HepG2 (cell line): Measurements from ENCODE around the gene TRAPPC1. TPM values are rescaled to one million over a fixed set of nuclear protein-coding genes. Genes with fewer than 3 reads are reported as not detected.

Source experiments
- CENPX ChIP-seq: sonication (generic); formaldehyde crosslinking; IDR thresholded peaks from 2 replicates; pipeline ENCODE4 v1.9.0; 2021; ENCODE audit warnings: mild to moderate bottlenecking, missing genetic modification reagents, moderate library complexity
- KLF9 ChIP-seq: IDR thresholded peaks from 2 replicates; pipeline ENCODE4 v1.6.1; 2016; ENCODE audit warnings: low read depth
- MED8 ChIP-seq: sonication (generic); formaldehyde crosslinking; IDR thresholded peaks from 2 replicates; pipeline ENCODE4 v1.8.1; 2023; ENCODE audit warnings: mild to moderate bottlenecking, missing genetic modification reagents; ENCODE audit not compliant: insufficient replicate concordance
- MIXL1 ChIP-seq: IDR thresholded peaks from 2 replicates; pipeline ENCODE4 v1.6.1; 2016
- NR3C1 ChIP-seq: sonication (generic); formaldehyde crosslinking; IDR thresholded peaks from 2 replicates; pipeline ENCODE4 v1.4.0; 2020; ENCODE audit warnings: missing genetic modification reagents
- RARG ChIP-seq: sonication (generic); formaldehyde crosslinking; IDR thresholded peaks from 2 replicates; pipeline ENCODE4 v1.4.0; 2020; ENCODE audit warnings: low read depth, mild to moderate bottlenecking, missing genetic modification reagents
- SP2 ChIP-seq: sonication (generic); formaldehyde crosslinking; IDR thresholded peaks from 2 replicates; pipeline ENCODE4 v1.5.1; 2020; ENCODE audit warnings: mild to moderate bottlenecking, missing genetic modification reagents
- SRSF9 ChIP-seq: fragments of 200-400 bp; formaldehyde crosslinking; IDR thresholded peaks from 2 replicates; pipeline ENCODE4 v1.6.1; 2018; ENCODE audit warnings: borderline replicate concordance, mild to moderate bottlenecking, low read depth, low read length; ENCODE audit not compliant: insufficient read depth, poor library complexity, severe bottlenecking
- USF2 ChIP-seq, 2 experiments: sonication (generic) in 1 of 2; formaldehyde crosslinking in 1 of 2; IDR thresholded peaks; 2 replicates each; pipeline versions ENCODE4 v1.5.1 to v1.6.1; 2011 to 2020; ENCODE audit warnings: borderline replicate concordance in 1 of 2, low read depth in 1 of 2, low read length in 1 of 2, mild to moderate bottlenecking in 1 of 2, missing genetic modification reagents in 1 of 2, moderate library complexity in 1 of 2
- ZBTB42 ChIP-seq: sonication (generic); formaldehyde crosslinking; IDR thresholded peaks from 2 replicates; pipeline ENCODE4 v1.5.0; 2020; ENCODE audit warnings: mild to moderate bottlenecking, missing genetic modification reagents
- ZNF253 ChIP-seq: sonication (generic); formaldehyde crosslinking; IDR thresholded peaks from 2 replicates; pipeline ENCODE4 v1.8.0; 2022; ENCODE audit warnings: mild to moderate bottlenecking, missing genetic modification reagents, borderline replicate concordance
- ZNF256 ChIP-seq: sonication (generic); formaldehyde crosslinking; conservative IDR thresholded peaks from 2 replicates; pipeline ENCODE4 v1.4.0; 2020; ENCODE audit warnings: missing genetic modification reagents
- ZNF430 ChIP-seq: sonication (generic); formaldehyde crosslinking; IDR thresholded peaks from 2 replicates; pipeline ENCODE4 v1.9.0; 2021; ENCODE audit warnings: mild to moderate bottlenecking, missing genetic modification reagents
- ZNF431 ChIP-seq: sonication (generic); formaldehyde crosslinking; IDR thresholded peaks from 2 replicates; pipeline ENCODE4 v1.9.0; 2022; ENCODE audit warnings: missing genetic modification reagents, low read depth, mild to moderate bottlenecking, borderline replicate concordance
- ZNF432 ChIP-seq: sonication (generic); formaldehyde crosslinking; IDR thresholded peaks from 2 replicates; pipeline ENCODE4 v1.5.0; 2020; ENCODE audit warnings: missing genetic modification reagents, mild to moderate bottlenecking, borderline replicate concordance
- ZNF737 ChIP-seq: sonication (generic); formaldehyde crosslinking; IDR thresholded peaks from 2 replicates; pipeline ENCODE4 v1.5.0; 2020; ENCODE audit warnings: missing genetic modification reagents, mild to moderate bottlenecking, borderline replicate concordance
- ZNF746 ChIP-seq: sonication (generic); formaldehyde crosslinking; IDR thresholded peaks from 2 replicates; pipeline ENCODE4 v1.8.0; 2022; ENCODE audit warnings: mild to moderate bottlenecking, missing genetic modification reagents
- ZNF839 ChIP-seq: sonication (generic); formaldehyde crosslinking; IDR thresholded peaks from 2 replicates; pipeline ENCODE4 v1.4.0; 2020; ENCODE audit warnings: missing genetic modification reagents, mild to moderate bottlenecking, borderline replicate concordance
- polyA plus RNA-seq, 8 experiments: library from polyadenylated mRNA; depleted of rRNA in 3 of 8; stranded (reverse) in 7 of 8; unstranded in 1 of 8; fragments of >200 nt; fragmentation: Illumina TruSeq in 4 of 8; extraction: Trizol in 4 of 8; gene quantifications; 2 replicates each; pipeline versions ENCODE4 v1.2.1 to v1.2.3, GENCODE V29; 2011 to 2016; ENCODE audit warnings: low read depth in 4 of 8, missing spikeins in 1 of 8, mixed read lengths in 1 of 8; ENCODE audit not compliant: insufficient read depth in 1 of 8
- total RNA-seq, 5 experiments: library from RNA; depleted of rRNA; stranded (reverse); fragments of >200 nt; fragmentation: Illumina TruSeq; extraction: Trizol; gene quantifications; 2 replicates each; pipeline ENCODE4 v1.2.3, GENCODE V29; 2016; ENCODE audit warnings: low read depth in 1 of 5
- TF ChIP-seq, protein P1 (sequence below): sonication (generic); formaldehyde crosslinking; IDR thresholded peaks from 2 replicates; pipeline ENCODE4 v1.8.0; 2022; ENCODE audit warnings: mild to moderate bottlenecking, missing genetic modification reagents, borderline replicate concordance
- TF ChIP-seq, protein P2 (sequence below): sonication (generic); formaldehyde crosslinking; IDR thresholded peaks from 2 replicates; pipeline ENCODE4 v1.8.0; 2022; ENCODE audit warnings: missing genetic modification reagents, mild to moderate bottlenecking, inconsistent platforms, borderline replicate concordance
- TF ChIP-seq, protein P3 (sequence below): sonication (generic); formaldehyde crosslinking; IDR thresholded peaks from 2 replicates; pipeline ENCODE4 v1.4.0; 2020; ENCODE audit warnings: missing genetic modification reagents

TRAPPC1 gene
- total and polyA plus RNA-seq, 2 of the 13 experiments (the other 11 are each of a cell fraction or from before 2014, with no cell fraction given): 28.1 to 44.9 TPM

DNA sequence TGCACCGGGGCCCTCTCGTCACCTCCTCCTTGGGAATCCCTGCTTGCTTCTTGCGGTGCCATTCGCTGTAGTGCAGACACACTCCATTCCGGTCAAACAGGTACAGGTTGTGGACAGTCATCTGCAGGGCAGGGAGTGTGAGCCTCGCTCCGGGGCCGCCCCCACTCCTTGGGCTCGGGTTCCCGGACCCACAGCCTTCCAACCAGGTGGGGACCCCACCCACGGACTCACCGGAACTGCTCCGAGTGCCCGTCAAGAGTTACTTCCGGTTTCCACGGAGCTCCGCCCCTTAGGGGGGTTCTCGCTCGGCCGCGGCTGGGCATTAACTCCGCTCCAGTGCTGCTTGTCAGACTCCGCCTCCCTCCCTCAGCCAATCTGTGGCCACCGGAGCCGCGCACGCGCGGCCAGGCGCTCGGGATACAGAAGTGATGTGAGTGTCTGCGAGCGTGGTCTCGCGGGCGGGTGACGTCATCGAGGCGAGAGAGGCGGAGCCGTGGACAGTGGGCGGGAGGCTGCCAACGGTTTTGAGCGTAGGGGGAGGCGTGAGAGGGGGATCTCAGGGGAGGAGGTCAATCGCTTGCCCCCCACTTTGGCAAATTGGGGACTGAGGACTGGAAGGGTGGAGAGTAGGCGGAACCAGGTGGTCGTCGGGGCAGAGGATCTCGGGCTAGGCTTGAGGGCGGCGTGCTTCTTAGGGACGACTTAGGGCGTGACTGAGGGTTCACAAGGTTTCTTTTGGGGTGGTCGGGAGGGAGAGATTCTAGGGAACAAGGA is at the start of gene TRAPPC1, which contains the start of gene CNTROB (continued):
- TF ChIP-seq ZNF737 (no peak), NR3C1 (CRISPR knock-in tag) (no peak), SRSF9 (no peak), CENPX (no peak), MED8 (CRISPR knock-in tag) (no peak), ZNF432 (no peak), ZBTB42 (CRISPR knock-in tag) (no peak), MIXL1 (CRISPR knock-in tag) (no peak), ZNF253 (CRISPR knock-in tag) (no peak), USF2 (IDR thresholded peaks at IDR 0.05; ENCODE audit: low read depth, low read length) (no peak), USF2 (CRISPR knock-in tag; IDR thresholded peaks at IDR 0.05; ENCODE audit: borderline replicate concordance) (no peak; the same call in 1 of the 2 replicates), KLF9 (CRISPR knock-in tag) (no peak), ZNF839 (CRISPR knock-in tag) (0 out of 2 replicates have a peak, but pooled peaks have one; percentile 28), ZNF746 (CRISPR knock-in tag) (no peak), ZNF430 (CRISPR knock-in tag) (0 out of 2 replicates have a peak, but pooled peaks have one; percentile 0), ZNF256 (CRISPR knock-in tag) (no peak), SP2 (CRISPR knock-in tag) (no peak), RARG (CRISPR knock-in tag) (no peak), ZNF431 (CRISPR knock-in tag) (no peak)
- TF ChIP-seq, protein P1, sequence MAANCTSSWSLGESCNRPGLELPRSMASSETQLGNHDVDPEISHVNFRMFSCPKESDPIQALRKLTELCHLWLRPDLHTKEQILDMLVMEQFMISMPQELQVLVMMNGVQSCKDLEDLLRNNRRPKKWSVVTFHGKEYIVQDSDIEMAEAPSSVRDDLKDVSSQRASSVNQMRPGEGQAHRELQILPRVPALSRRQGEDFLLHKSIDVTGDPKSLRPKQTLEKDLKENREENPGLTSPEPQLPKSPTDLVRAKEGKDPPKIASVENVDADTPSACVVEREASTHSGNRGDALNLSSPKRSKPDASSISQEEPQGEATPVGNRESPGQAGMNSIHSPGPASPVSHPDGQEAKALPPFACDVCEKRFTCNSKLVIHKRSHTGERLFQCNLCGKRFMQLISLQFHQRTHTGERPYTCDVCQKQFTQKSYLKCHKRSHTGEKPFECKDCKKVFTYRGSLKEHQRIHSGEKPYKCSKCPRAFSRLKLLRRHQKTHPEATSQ: no peak; the same call in 1 of the 2 replicates
- TF ChIP-seq, protein P2, sequence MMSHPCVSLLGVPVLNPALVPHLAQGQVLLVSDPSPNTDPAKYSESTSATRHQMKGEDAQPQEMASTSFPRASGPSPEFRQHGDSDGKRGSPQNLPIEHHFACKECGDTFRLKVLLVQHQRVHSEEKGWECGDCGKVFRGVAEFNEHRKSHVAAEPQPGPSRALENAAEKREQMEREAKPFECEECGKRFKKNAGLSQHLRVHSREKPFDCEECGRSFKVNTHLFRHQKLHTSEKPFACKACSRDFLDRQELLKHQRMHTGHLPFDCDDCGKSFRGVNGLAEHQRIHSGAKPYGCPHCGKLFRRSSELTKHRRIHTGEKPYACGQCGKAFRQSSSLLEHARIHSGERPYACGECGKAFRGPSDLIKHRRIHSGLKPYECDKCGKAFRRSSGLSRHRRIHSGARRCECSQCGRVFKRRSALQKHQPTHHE (CRISPR knock-in tag): no peak
- TF ChIP-seq, protein P3, sequence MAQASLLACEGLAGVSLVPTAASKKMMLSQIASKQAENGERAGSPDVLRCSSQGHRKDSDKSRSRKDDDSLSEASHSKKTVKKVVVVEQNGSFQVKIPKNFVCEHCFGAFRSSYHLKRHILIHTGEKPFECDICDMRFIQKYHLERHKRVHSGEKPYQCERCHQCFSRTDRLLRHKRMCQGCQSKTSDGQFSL: no peak
